Kidney capillary endothelial cell (primary cell): Measurements from ENCODE around the gene CAMTA1.
"Not testable (repeated sequence)": the region's sequence is repeated elsewhere in the genome, so short reads cannot be mapped to it uniquely, and the experiment has no call there.

Experiments used
- DNase-seq: peaks from one replicate; pipeline ENCODE4 v3.0.0-alpha.2; 2018; ENCODE audit warnings: low spot score

Gene CAMTA1

GRCh38 chr1:7372477-7373120 is 587.3 kb downstream of the CAMTA1 start:
- DNase-seq, result no peak

GRCh38 chr1:7373251-7373650 is 588.0 kb downstream of the CAMTA1 start:
- DNase-seq, result no peak

GRCh38 chr1:7373876-7374562 is 588.8 kb downstream of the CAMTA1 start:
- DNase-seq, result peak; percentile 10

- no peak for DNase-seq
Observed at GRCh38 chr1:7374563-7375160, 589.4 kb downstream of the CAMTA1 start.

GRCh38 chr1:7375329-7375728 is 590.1 kb downstream of the CAMTA1 start:
- DNase-seq, result no peak

GRCh38 chr1:7375781-7376660 is 590.8 kb downstream of the CAMTA1 start:
- DNase-seq, result no peak

GRCh38 chr1:7376676-7377075 is 591.4 kb downstream of the CAMTA1 start:
- no peak for DNase-seq

- DNase-seq, result no peak
Observed at GRCh38 chr1:7378346-7379130, 593.3 kb downstream of the CAMTA1 start.

- DNase-seq, result peak; percentile 61
Observed at GRCh38 chr1:7379441-7379971, 594.3 kb downstream of the CAMTA1 start.

- DNase-seq, result not testable (repeated sequence)
Observed at GRCh38 chr1:7380068-7380467, 594.8 kb downstream of the CAMTA1 start.

- no peak for DNase-seq
Observed at GRCh38 chr1:7380712-7381111, 595.5 kb downstream of the CAMTA1 start.

- DNase-seq, result not testable (repeated sequence)
Observed at GRCh38 chr1:7381729-7382128, 596.5 kb downstream of the CAMTA1 start.

GRCh38 chr1:7382971-7383370 is 597.7 kb downstream of the CAMTA1 start:
- DNase-seq, result no peak

GRCh38 chr1:7383671-7384520 is 598.6 kb downstream of the CAMTA1 start:
- DNase-seq, result no peak

- DNase-seq, result no peak
Observed at GRCh38 chr1:7384679-7385078, 599.4 kb downstream of the CAMTA1 start.

- DNase-seq, result no peak
Observed at GRCh38 chr1:7385471-7386225, 600.4 kb downstream of the CAMTA1 start.

- DNase-seq, result no peak
Observed at GRCh38 chr1:7386226-7387052, 601.2 kb downstream of the CAMTA1 start.

GRCh38 chr1:7387053-7387927 is 602.0 kb downstream of the CAMTA1 start:
- DNase-seq, result no peak
